Fibroblast of skin of right biceps (primary cell): ENCODE results near the gene FOCAD.

Experiments used
- DNase-seq: peaks from one replicate; pipeline ENCODE4 v3.0.0-alpha.2; 2013

Gene FOCAD

GRCh38 chr9:21027295-21027694, 343.2 kb downstream of the FOCAD start:
- DNase-seq: peak; percentile 63

DNA sequence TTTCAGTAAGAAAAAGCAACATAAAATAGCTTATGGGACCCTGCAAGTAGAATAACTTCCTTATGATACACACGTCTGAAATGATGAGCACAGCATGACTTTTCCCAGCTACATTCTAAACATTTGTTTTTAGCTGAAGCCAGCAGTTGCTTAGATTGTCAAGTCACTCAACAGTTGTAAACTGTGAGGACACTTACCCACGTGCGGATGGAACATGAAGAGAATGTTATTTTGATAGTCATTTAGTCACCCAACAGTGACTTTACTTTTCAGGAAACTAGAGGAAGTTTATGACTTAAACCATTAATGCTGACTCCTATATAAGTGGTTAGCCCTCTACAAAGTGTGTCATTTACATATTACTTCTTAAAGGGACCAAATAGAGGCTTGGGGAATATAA, 344.4 kb downstream of the FOCAD start:
- peak; percentile 56 for DNase-seq

DNA sequence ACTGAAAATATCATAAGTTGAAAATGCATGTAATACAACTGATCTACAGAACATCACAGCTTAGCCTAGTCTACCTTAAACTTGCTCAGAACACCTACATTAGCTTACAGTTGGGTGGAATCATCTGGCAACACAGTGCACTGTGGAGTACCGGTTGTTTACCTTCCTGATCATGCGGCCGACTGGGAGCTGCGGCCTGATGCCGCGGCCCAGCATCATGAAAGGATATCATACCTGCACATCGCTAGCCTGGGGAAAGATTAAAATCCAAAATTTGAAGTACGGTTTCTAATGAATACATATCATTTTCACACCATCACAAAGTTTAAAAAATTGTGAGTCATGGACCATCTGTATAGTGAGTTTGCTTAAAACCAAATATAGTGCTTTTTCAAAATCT, 345.6 kb downstream of the FOCAD start:
- DNase-seq: no peak

DNA sequence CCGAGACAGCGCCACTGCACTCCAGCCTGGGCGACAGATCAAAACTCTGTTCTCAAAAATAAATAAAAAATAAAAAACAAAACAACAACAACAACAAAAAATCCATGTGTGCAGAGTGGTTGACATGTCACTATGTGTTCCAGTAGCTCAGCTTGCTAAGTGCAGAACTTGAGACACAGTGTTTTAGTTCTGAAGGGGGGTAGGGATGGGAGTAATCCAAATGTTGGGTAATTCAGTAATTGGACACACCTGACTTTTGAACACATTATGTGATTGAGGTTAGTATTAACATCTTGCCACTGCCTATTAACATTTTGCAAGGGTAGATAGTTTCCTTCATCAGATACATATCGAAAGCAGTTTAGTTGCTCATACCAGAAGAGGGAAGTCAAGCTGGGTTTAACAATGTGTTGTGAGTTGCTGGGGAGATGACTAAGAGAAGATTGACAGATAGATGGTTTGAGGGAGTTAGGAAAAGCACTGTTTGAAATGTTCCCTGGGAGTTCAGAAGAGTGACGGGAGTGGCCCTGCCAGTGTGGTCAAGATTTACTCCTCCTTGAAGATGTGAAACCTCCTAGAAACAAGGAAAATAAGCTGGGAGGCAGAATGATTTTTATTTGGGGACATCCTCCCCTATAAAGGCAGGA, 346.5 kb downstream of the FOCAD start:
- DNase-seq: peak; percentile 60

- peak; percentile 58 for DNase-seq
These were observed 347.2 kb downstream of the FOCAD start, which contains the start of gene HACD4 for GRCh38 chr9:21031091-21031807. HACD4 (minus strand) TSS chr9:21031640; CDS start chr9:21031590, 50 bp downstream.

GRCh38 chr9:21031808-21032183, 347.7 kb downstream of the FOCAD start:
- no peak for DNase-seq

DNA sequence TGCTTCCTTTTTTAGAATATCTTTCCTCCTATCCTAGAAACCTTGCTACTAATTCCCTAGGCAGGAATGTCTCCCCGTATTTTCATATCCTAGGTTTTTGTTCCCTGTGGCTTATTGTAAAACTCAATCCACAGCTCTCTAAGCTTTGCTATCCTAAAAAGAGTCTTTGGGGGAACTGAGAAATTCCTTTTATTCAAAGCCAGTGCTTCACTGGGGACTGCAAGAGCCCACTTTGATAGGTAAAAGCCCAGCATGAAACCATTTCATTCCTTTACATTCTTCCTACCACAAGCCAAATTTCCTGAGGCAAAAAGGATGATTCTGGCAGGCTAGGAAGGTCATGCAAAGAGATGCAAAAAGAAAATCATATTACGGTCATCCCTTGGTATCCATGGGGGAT, 353.2 kb downstream of the FOCAD start:
- no peak for DNase-seq

- no peak for DNase-seq
These were observed 355.2 kb downstream of the FOCAD start for GRCh38 chr9:21039302-21039701.

GRCh38 chr9:21042466-21042865, 358.4 kb downstream of the FOCAD start:
- DNase-seq: no peak

- DNase-seq: no peak
These were observed 359.8 kb downstream of the FOCAD start for GRCh38 chr9:21043841-21044240.
